GM12801 (cell line): Measurements from ENCODE around the gene SESTD1.

ENCODE experiments used
- TF ChIP-seq, protein P1 (sequence below): IDR thresholded peaks from one replicate; pipeline ENCODE4 v1.5.1; 2011; ENCODE audit warnings: control low read depth; ENCODE audit not compliant: insufficient read length; ENCODE audit errors: extremely low read depth

SESTD1 gene

DNA sequence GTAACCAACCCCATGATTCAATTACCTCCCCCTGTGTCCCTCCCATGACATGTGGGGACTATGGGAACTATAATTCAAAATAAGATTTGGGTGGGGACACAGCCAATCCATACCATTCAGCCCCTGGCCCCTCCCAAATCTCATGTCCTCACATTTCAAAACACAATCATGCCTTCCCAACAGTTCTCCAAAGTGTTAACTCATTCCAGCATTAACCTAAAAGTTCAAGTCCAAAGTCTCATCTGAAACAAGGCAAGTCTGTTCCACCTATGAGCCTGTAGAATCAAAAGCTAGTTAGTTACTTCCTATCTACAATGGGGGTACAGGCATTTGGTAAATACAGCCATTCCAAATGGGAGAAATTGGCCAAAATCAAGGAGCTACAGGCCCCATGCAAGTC lies 182.7 kb downstream of the SESTD1 start:
- TF ChIP-seq, protein P1, sequence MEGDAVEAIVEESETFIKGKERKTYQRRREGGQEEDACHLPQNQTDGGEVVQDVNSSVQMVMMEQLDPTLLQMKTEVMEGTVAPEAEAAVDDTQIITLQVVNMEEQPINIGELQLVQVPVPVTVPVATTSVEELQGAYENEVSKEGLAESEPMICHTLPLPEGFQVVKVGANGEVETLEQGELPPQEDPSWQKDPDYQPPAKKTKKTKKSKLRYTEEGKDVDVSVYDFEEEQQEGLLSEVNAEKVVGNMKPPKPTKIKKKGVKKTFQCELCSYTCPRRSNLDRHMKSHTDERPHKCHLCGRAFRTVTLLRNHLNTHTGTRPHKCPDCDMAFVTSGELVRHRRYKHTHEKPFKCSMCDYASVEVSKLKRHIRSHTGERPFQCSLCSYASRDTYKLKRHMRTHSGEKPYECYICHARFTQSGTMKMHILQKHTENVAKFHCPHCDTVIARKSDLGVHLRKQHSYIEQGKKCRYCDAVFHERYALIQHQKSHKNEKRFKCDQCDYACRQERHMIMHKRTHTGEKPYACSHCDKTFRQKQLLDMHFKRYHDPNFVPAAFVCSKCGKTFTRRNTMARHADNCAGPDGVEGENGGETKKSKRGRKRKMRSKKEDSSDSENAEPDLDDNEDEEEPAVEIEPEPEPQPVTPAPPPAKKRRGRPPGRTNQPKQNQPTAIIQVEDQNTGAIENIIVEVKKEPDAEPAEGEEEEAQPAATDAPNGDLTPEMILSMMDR: no peak

DNA sequence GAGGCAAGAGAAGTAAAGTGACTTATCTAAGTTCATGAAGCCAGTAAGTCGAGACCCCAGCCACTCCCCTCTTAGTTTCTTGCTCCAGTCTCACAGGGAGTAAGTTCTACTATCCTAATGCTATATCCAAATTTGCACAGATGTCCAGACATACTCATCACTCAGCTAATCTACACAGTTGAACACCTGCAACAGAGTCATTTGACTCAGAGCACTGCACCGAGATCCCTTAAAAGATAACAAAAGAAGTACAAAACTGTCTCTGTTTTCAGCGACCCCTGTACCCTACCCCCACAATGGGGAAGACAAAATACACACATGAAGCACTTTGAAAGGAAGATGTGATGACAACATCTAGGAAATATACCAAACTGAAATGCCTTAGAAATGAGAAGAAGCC lies 192.1 kb downstream of the SESTD1 start:
- TF ChIP-seq, protein P1: no peak

DNA sequence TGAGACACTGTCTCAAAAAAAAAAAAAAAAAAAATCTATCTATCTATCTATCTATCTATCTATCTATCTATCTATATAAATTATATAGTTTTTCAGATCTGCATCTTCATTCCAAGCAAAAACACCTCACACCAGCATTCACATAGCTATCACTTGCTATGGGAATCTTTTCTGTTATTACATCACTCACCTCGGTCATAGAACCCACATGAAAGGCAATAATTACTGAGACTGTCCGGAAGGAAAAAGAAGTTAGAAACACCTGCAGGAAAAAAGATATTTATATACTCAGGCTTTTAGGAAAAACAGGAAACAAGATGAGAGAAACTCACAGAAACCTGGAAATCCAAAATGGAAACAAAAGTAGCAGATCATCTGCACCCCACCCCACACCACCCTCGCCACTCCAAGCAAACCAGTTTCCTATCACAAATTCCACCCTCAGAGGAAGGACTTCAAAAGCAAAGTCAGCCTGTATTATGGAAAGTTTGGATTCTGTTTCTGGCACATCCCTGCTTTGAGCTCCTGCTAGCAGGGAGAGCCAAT lies 192.7 kb downstream of the SESTD1 start:
- TF ChIP-seq, protein P1: no peak

DNA sequence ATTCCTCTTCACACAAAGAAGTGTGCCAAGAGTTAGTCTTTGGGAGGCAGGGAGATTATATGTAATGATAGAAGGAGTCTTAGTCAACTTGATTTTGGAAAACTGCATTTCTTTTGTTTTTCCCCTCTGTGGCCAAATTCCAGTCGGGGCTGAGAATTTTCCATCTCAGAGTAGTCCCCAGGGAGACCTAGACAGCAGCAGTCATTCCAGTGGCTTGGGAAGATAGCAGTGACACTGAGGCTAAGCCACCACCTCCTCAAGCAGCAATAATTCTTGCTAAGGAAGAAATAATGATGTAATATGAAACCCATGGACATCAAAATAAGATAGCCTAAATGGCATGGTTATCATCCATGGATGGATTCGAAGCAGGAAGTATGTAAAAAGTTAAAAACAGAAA lies 193.7 kb downstream of the SESTD1 start:
- TF ChIP-seq, protein P1: no peak

DNA sequence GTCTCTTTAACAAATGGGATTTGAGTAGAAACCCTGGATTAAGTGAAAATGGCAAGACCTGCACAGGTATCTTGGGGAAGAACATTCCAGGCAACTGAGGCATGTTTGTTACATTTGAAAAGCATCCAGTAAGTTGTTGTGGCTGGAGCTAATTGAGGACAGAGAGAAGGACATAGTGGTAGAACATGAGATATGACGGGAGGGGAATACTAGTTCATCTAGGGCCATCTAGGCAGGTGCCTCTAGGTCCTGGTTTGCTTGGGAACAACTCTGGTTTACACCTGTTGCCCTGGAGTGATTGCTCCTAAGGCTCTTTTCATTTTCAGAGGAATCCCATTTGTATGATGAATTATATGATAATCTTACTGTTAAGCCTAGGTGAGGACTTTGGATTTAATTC lies 194.9 kb downstream of the SESTD1 start:
- TF ChIP-seq, protein P1: no peak

DNA sequence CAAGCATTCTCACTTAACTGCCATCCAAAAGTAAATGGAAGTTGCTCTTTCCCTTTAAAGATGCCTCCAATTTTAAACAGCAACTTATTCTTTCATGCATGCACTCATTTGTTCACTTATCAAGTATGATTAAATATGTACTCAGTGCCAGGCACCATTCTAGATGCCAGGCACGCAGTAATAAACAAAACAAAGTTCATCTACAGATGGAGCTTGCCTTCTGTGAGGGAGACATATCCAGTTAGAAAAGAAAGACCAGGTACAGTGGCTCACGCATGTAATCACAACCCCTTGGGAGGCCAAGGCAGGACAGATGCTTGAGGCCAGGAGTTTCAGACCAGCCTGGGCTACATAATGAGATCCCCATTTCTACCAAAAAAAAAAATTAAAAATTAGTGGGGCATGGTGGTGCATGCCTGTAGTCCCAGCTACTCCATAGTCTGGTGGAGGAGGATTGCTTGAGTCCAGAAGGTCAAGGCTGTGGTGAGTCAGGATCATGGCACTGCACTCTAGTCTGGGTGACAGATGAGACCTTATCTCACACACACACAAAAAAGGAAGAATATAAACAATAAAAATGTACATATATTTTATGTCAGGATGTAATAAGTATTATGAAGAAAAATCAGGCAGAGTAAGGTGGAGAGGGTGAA lies 195.5 kb downstream of the SESTD1 start:
- TF ChIP-seq, protein P1: no peak

DNA sequence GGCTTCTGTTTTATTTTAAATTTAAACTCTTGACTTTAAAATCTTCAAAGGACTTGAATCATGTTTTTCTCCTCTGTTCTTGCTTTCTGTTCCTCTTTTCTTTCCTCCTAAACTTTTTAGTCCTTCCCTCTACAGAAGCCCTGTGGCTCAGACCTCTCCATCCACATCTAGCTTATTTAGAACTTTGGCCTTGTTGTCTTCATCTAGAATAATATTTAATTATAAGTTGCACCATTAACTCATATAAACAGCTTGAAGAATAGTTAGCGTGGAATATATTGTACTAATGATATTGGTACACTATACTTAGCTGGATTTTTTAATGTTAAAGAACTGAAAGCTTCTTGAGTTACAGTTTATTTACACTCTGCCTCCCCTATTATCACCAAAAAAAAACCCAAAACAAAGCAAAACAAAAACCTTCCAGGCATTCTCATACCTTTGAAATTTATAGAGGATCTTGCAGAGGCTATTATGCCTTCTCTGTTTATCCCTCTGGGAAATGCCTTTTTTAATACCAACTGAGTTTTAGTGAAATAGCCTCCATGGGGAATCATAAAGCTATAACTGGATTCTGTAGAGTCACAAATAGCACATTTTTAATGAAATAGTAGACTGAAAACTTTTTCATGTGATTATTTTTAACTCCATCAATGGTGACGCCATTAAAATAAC lies 205.5 kb downstream of the SESTD1 start:
- TF ChIP-seq, protein P1: no peak
